ENCODE results near the gene NOTUM.

NOTUM gene

GRCh38 chr17:81961087-81961511 is at the start of gene NOTUM:
Gene NOTUM (minus strand): TSS chr17:81961187. CDS start chr17:81960909, 278 bp downstream.
- H3K4me3 ChIP-seq (ENCODE audit: low read depth, low read length): peak within 1 kb of the TSS; percentile 30; the same call in 1 of the 2 replicates
- no peak for TF ChIP-seq CTCF (IDR thresholded peaks at IDR 0.05; ENCODE audit: low read depth, low read length)

DNA sequence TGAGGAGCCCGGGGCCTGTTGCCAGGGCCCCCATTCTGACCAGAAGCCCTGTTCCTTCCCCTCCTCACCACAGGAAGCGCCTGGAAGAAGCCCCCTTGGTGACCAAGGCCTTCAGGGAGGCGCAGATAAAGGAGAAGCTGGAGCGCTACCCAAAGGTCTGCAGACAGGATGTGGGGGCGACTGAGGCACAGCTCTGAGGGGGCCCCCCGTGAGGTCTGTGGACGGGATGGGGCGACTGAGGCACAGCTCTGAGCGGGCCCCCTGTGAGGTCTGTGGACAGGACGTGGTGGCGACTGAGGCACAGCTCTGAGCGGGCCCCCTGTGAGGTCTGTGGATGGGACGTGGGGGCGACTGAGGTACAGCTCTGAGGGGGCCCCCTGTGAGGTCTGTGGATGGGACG is 48.4 kb upstream of the NOTUM start:
- H3K4me3 ChIP-seq (ENCODE audit: low read depth, low read length): no peak overlapping the region
- no peak for TF ChIP-seq CTCF (IDR thresholded peaks at IDR 0.05; ENCODE audit: low read depth, low read length)

- H3K4me3 ChIP-seq (ENCODE audit: low read depth, low read length): no peak overlapping the region
- TF ChIP-seq CTCF (IDR thresholded peaks at IDR 0.05; ENCODE audit: low read depth, low read length): no peak
Measured at GRCh38 chr17:82008941-82009405, 48.0 kb upstream of the NOTUM start.

- no peak for TF ChIP-seq CTCF (IDR thresholded peaks at IDR 0.05; ENCODE audit: low read depth, low read length)
- no peak overlapping the region for H3K4me3 ChIP-seq (ENCODE audit: low read depth, low read length)
Measured at GRCh38 chr17:82008258-82008940, 47.4 kb upstream of the NOTUM start.

DNA sequence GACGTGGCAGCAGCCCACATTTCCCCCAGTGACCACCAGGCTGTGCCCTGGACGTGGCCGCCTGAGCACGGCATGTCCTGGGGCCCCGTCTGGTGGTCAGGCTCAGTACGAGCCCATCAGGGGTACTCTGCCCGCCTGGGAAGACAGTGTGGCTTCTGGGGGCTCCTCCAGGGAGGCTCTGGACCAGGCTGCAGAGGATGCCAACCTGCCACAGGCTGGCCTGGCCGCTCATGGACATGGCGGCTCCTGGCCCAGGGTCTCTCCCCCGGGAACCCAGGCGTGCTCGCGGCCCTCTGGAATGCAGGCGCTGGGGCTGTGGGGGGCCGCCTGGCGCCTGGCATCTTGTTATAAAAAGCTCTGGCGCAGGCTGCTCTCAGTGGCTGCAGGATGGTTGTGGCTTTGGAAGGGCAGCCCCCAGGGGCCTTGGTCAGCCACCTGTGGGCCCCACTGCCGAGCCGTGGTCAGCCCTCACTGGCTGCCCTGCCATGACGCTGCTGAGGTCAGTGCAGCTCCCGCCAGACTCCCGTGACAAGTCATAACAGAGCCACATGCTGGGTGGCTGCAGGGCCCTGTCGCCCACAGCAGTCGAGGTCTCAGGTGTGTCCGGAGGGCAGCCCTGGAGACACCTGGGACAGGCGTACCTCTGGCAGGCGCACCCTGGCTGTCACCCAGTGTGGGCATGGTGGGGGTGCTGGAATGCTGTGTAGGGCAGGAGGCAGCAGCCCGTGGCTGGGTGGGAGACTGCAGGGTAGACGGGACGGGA is 46.7 kb upstream of the NOTUM start:
- H3K4me3 ChIP-seq (ENCODE audit: low read depth, low read length): no peak overlapping the region

DNA sequence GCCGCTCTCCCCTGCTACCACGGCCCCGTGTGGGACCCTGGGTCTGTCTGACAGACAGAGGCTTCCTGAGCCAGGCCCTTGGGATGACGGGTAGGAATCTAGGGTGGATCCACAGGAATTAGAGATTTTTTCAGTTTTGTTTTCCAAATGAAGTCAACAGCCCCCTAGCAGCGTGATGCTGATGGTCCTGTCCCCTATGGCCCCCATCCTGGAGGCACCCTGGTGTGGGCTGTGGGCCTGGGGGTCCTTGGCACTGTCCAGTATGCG is 46.2 kb upstream of the NOTUM start:
- no peak overlapping the region for H3K4me3 ChIP-seq (ENCODE audit: low read depth, low read length)
- no peak for TF ChIP-seq CTCF (IDR thresholded peaks at IDR 0.05; ENCODE audit: low read depth, low read length)

More for the DNA sequence above, 46.7 kb upstream of the NOTUM start:
- no peak for TF ChIP-seq CTCF (IDR thresholded peaks at IDR 0.05; ENCODE audit: low read depth, low read length)
